GM18873 (cell line): Measurements from ENCODE around the gene PCDHB10.

Source experiments
- ATAC-seq: cut with Tn5 transposase; IDR thresholded peaks from one replicate; pipeline ENCODE4 v1.9.1; 2021; ENCODE audit warnings: mild to moderate bottlenecking, moderate library complexity, moderate number of reproducible peaks; ENCODE audit not compliant: unreplicated experiment, low FRiP score

PCDHB10 gene

DNA sequence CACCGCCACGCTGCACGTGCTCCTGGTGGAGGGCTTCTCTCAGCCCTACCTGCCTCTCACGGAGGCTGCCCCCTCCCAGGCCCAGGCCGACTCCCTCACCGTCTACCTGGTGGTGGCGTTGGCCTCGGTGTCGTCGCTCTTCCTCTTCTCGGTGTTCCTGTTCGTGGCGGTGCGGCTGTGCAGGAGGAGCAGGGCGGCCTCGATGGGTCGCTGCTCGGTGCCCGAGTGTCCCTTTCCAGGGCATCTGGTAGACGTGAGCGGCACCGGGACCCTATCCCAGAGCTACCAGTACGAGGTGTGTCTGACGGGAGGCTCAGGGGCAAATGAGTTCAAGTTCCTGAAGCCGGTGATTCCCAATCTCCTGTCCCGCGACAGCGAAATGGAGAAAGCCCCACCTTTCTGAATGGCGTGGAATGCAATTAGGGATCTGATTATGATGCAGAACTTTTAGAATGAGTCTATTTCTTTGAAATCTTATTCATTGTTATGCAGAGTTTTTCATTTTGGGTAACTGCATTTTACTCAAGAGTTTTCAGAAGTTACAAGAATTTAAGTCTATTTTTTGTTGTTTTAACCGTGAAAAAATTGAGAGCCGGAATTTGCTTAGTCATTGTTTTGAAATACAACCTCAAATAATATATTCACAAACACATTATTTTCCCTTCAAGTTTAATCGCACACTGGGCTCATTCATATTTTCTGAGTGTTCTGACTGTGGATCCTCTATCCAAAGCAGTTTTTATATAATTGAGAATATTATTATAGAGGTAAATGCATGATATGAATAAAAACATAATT is 44.6 kb downstream of the PCDHB10 start:
- ATAC-seq: no peak

DNA sequence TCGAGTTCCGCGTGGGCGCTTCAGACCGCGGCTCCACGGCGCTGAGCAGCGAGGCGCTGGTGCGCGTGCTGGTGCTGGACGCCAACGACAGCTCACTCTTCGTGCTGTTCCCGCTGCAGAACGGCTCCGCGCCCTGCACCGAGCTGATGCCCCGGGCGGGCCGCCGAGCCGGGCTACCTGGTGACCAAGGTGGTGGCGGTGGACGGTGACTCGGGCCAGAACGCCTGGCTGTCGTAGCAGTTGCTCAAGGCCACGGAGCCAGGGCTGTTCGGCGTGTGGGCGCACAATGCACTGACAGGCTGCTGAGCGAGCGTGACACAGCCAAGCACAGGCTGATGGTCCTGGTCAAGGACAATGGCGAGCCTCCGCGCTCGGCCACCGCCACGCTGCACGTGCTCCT is 49.3 kb downstream of the PCDHB10 start:
- ATAC-seq: no peak
